GM12801 (cell line): ENCODE data around the gene DNAH8.

Source experiments
- CTCF ChIP-seq: IDR thresholded peaks from one replicate; pipeline ENCODE4 v1.5.1; 2011; ENCODE audit warnings: control low read depth; ENCODE audit not compliant: insufficient read length; ENCODE audit errors: extremely low read depth

The DNAH8 gene

GRCh38 chr6:38959138-38959537 lies 244.0 kb downstream of the DNAH8 start:
- TF ChIP-seq CTCF: no peak

GRCh38 chr6:38968702-38969149 lies 253.6 kb downstream of the DNAH8 start:
- TF ChIP-seq CTCF: no peak

- no peak for TF ChIP-seq CTCF
Measured at GRCh38 chr6:38973178-38974057, 258.3 kb downstream of the DNAH8 start.

- no peak for TF ChIP-seq CTCF
Measured at GRCh38 chr6:38974389-38975151, 259.5 kb downstream of the DNAH8 start.

- TF ChIP-seq CTCF: no peak
Measured at GRCh38 chr6:38975621-38976049, 260.5 kb downstream of the DNAH8 start.

- TF ChIP-seq CTCF: no peak
Measured at GRCh38 chr6:38976051-38976450, 260.9 kb downstream of the DNAH8 start.

GRCh38 chr6:38976801-38977500 lies 261.8 kb downstream of the DNAH8 start:
- TF ChIP-seq CTCF: no peak
